ENCODE measurements around the gene USH2A. TPM values are rescaled to one million over a fixed set of nuclear protein-coding genes. Genes with fewer than 3 reads are reported as not detected.

Gene USH2A
- total RNA-seq, 6 donors from 2014 or later, result under 0.01 to 0.11 TPM; not detected in 4

GRCh38 chr1:215794156-215794555 lies 629.1 kb downstream of the USH2A start:
- Histone ChIP-seq H3K27ac (no peak overlapping the region), H3K36me3 (no peaks in the 10 kb centered on the region), H3K9me3 (no peaks in the 10 kb centered on the region), H3K4me3 (no peak overlapping the region), H3K27me3 (no peaks in the 10 kb centered on the region), H3K4me1 (no peaks in the 10 kb centered on the region)
- DNase-seq (peak in 1 of 2 donors; percentile 18), ATAC-seq (ENCODE audit: low FRiP score in 2 of 2) (no peak)
- TF ChIP-seq CTCF (IDR thresholded peaks at IDR 0.05), result no peak
- no peak for TF ChIP-seq POLR2A (IDR thresholded peaks at IDR 0.05)
- 59 to 64% methylated on average over 6 of the region's 6 CpGs for WGBS, 2 donors

- Histone ChIP-seq H3K27ac (no peak overlapping the region), H3K4me1 (no peaks in the 10 kb centered on the region), H3K36me3 (no peaks in the 10 kb centered on the region), H3K4me3 (no peak overlapping the region), H3K27me3 (no peaks in the 10 kb centered on the region), H3K9me3 (no peaks in the 10 kb centered on the region)
- TF ChIP-seq CTCF (IDR thresholded peaks at IDR 0.05) (no peak), EP300 (IDR thresholded peaks at IDR 0.05) (no peak), POLR2A (IDR thresholded peaks at IDR 0.05) (no peak), POLR2AphosphoS5 (IDR thresholded peaks at IDR 0.05) (no peak)
- DNase-seq (no peak), ATAC-seq (ENCODE audit: low FRiP score in 2 of 2) (no peak)
Observed at GRCh38 chr1:215793180-215793579, 630.1 kb downstream of the USH2A start.

GRCh38 chr1:215792446-215792845 lies 630.8 kb downstream of the USH2A start:
- DNase-seq (no peak), ATAC-seq (ENCODE audit: low FRiP score in 2 of 2) (no peak)
- 63 to 64% methylated on average over 8 of the region's 8 CpGs for WGBS, 2 donors
- H3K9me3 ChIP-seq, result no peaks in the 10 kb centered on the region
- no peak overlapping the region for H3K4me3 ChIP-seq
- H3K36me3 ChIP-seq, result no peaks in the 10 kb centered on the region
- TF ChIP-seq CTCF (IDR thresholded peaks at IDR 0.05) (no peak), POLR2AphosphoS5 (IDR thresholded peaks at IDR 0.05) (no peak), POLR2A (IDR thresholded peaks at IDR 0.05) (no peak), EP300 (IDR thresholded peaks at IDR 0.05) (no peak)
- no peaks in the 10 kb centered on the region for H3K27me3 ChIP-seq
- no peak overlapping the region for H3K27ac ChIP-seq
- no peaks in the 10 kb centered on the region for H3K4me1 ChIP-seq

- 85 to 94% methylated on average over 3 of the region's 3 CpGs for WGBS, 2 donors
- TF ChIP-seq POLR2A (IDR thresholded peaks at IDR 0.05), result no peak
- TF ChIP-seq CTCF (IDR thresholded peaks at IDR 0.05), result no peak
- TF ChIP-seq POLR2AphosphoS5 (IDR thresholded peaks at IDR 0.05), result no peak
- TF ChIP-seq EP300 (IDR thresholded peaks at IDR 0.05), result no peak
- Histone ChIP-seq H3K36me3 (no peaks in the 10 kb centered on the region), H3K4me3 (no peak overlapping the region), H3K9me3 (no peaks in the 10 kb centered on the region), H3K27me3 (no peaks in the 10 kb centered on the region), H3K27ac (no peak overlapping the region), H3K4me1 (no peaks in the 10 kb centered on the region)
- ATAC-seq (ENCODE audit: low FRiP score in 2 of 2), result no peak
- DNase-seq, result no peak
Observed at GRCh38 chr1:215789981-215790380, 633.3 kb downstream of the USH2A start.

GRCh38 chr1:215786997-215787396 lies 636.3 kb downstream of the USH2A start:
- H3K4me3 ChIP-seq, result no peak overlapping the region
- no peaks in the 10 kb centered on the region for H3K27me3 ChIP-seq
- no peak for DNase-seq
- no peak for ATAC-seq (ENCODE audit: low FRiP score in 2 of 2)
- H3K27ac ChIP-seq, result no peak overlapping the region
- H3K36me3 ChIP-seq, result no peaks in the 10 kb centered on the region
- no peak for TF ChIP-seq POLR2AphosphoS5 (IDR thresholded peaks at IDR 0.05)
- no peak for TF ChIP-seq POLR2A (IDR thresholded peaks at IDR 0.05)
- no peak for TF ChIP-seq CTCF (IDR thresholded peaks at IDR 0.05)
- no peak for TF ChIP-seq EP300 (IDR thresholded peaks at IDR 0.05)
- no peaks in the 10 kb centered on the region for H3K4me1 ChIP-seq
- H3K9me3 ChIP-seq, result no peaks in the 10 kb centered on the region
